H1 (cell line): ENCODE results near the gene ZNF610. TPM values are rescaled to one million over a fixed set of nuclear protein-coding genes. Genes with fewer than 3 reads are reported as not detected.

Experiments used
- CTCF ChIA-PET: fragments of 300-600 bp; sonication (Branson Sonifier 250); formaldehyde crosslinking; loops from one replicate; lab custom pipeline; 2021; ENCODE audit not compliant: partially characterized antibody; lab: Charles Lee
- POLR2A ChIA-PET: fragments of 300-600 bp; sonication (Branson Sonifier 250); formaldehyde crosslinking; loops from one replicate; lab custom pipeline; 2021; ENCODE audit warnings: inconsistent platforms; ENCODE audit not compliant: partially characterized antibody; lab: Charles Lee
- DNase-seq, 2 experiments: peaks; one replicate each; pipeline versions ENCODE4 v3.0.0 to v3.0.0-alpha.2; 2010 to 2022; ENCODE audit warnings: low spot score in 2 of 2, low read depth in 1 of 2, mixed read lengths in 1 of 2
- FAIRE-seq: peaks from 2 replicates; lab custom pipeline; 2011; peaks lifted over from hg19 to GRCh38; lab: Jason Lieb, UNC
- H2AFZ ChIP-seq: 2 replicates; pipeline ENCODE4 v1.8.1; 2012; ENCODE audit warnings: low read length, inconsistent platforms
- H2AK5ac ChIP-seq: 2 replicates; pipeline ENCODE4 v1.6.1; 2013; ENCODE audit warnings: low read depth, low read length
- H2BK120ac ChIP-seq: replicated peaks from 2 replicates; pipeline ENCODE3; 2013; ENCODE audit warnings: low read depth, low read length, inconsistent platforms
- H2BK12ac ChIP-seq: 2 replicates; pipeline ENCODE4 v1.6.1; 2013; ENCODE audit warnings: low read depth, low read length
- H2BK15ac ChIP-seq: 2 replicates; pipeline ENCODE4 v1.6.1; 2013; ENCODE audit warnings: low read length
- H2BK20ac ChIP-seq: 2 replicates; pipeline ENCODE4 v1.6.1; 2013; ENCODE audit warnings: low read length
- H2BK5ac ChIP-seq: 2 replicates; pipeline ENCODE4 v1.6.1; 2013; ENCODE audit warnings: low read depth, low read length
- H3K14ac ChIP-seq: 2 replicates; pipeline ENCODE4 v1.6.1; 2013; ENCODE audit warnings: inconsistent platforms; ENCODE audit not compliant: insufficient read length
- H3K18ac ChIP-seq: 2 replicates; pipeline ENCODE4 v1.6.1; 2013; ENCODE audit warnings: low read length; ENCODE audit errors: extremely low read depth
- H3K23ac ChIP-seq: 2 replicates; pipeline ENCODE4 v1.6.1; 2013; ENCODE audit warnings: inconsistent platforms; ENCODE audit not compliant: insufficient read length
- H3K23me2 ChIP-seq: 2 replicates; pipeline ENCODE4 v1.6.1; 2013; ENCODE audit warnings: low read depth, low read length
- H3K27ac ChIP-seq: 2 replicates; pipeline ENCODE4 v1.6.1; 2011; ENCODE audit warnings: low read depth, low read length, inconsistent platforms
- H3K27me3 ChIP-seq, 4 experiments: replicated peaks in 1 of 4; 1 replicate in 1 of 4; 2 replicates in 3 of 4; pipeline versions ENCODE4 v1.6.1 to v1.8.1; 2011 to 2013; ENCODE audit warnings: low read length in 3 of 4, mild to moderate bottlenecking in 3 of 4, inconsistent platforms in 2 of 4, mixed read lengths in 2 of 4, moderate library complexity in 1 of 4; ENCODE audit not compliant: control insufficient read depth in 3 of 4, insufficient read depth in 3 of 4; ENCODE audit errors: extremely low read depth in 1 of 4
- H3K36me3 ChIP-seq, 4 experiments: 2 replicates each; pipeline versions ENCODE4 v1.6.1 to v1.8.1; 2011 to 2013; ENCODE audit warnings: mild to moderate bottlenecking in 4 of 4, low read length in 3 of 4, moderate library complexity in 2 of 4, control low read depth in 1 of 4, inconsistent platforms in 1 of 4; ENCODE audit not compliant: insufficient read depth in 4 of 4, control insufficient read depth in 2 of 4
- H3K4ac ChIP-seq: replicated peaks from 2 replicates; pipeline ENCODE3; 2013; ENCODE audit warnings: low read length, low read depth, mixed read lengths, inconsistent platforms; ENCODE audit not compliant: insufficient read length
- H3K4me1 ChIP-seq, 4 experiments: replicated peaks in 1 of 4; 1 replicate in 1 of 4; 2 replicates in 3 of 4; pipeline versions ENCODE4 v1.6.1 to v1.8.1; 2011 to 2013; ENCODE audit warnings: low read length in 3 of 4, inconsistent platforms in 2 of 4, mixed read lengths in 1 of 4; ENCODE audit not compliant: insufficient read depth in 4 of 4, control insufficient read depth in 3 of 4
- H3K4me2 ChIP-seq, 2 experiments: 2 replicates each; pipeline versions ENCODE4 v1.6.1 to v1.8.1; 2011 to 2013; ENCODE audit warnings: low read depth in 2 of 2, low read length in 2 of 2, control low read depth in 1 of 2, inconsistent platforms in 1 of 2, mild to moderate bottlenecking in 1 of 2; ENCODE audit not compliant: insufficient read depth in 1 of 2
- H3K4me3 ChIP-seq, 4 experiments: fragments of 200-600, 300-600 bp in 1 of 4; sonication (generic), shearing (Covaris generic), sonication (Bioruptor Twin) in 1 of 4; 2 replicates each; pipeline versions ENCODE4 v1.5.1 to v1.8.1; 2011 to 2016; ENCODE audit warnings: low read length in 4 of 4, low read depth in 3 of 4, control low read depth in 2 of 4, inconsistent platforms in 2 of 4, mild to moderate bottlenecking in 2 of 4, mixed read lengths in 1 of 4, moderate library complexity in 1 of 4; ENCODE audit not compliant: insufficient read depth in 2 of 4; ENCODE audit errors: extremely low read depth in 1 of 4
- H3K56ac ChIP-seq: replicated peaks from 2 replicates; pipeline ENCODE3; 2013; ENCODE audit warnings: low read depth, mild to moderate bottlenecking, mixed read lengths, low read length, inconsistent platforms; ENCODE audit not compliant: insufficient read length
- H3K79me1 ChIP-seq: 2 replicates; pipeline ENCODE4 v1.6.1; 2013; ENCODE audit warnings: low read depth, low read length, control low read depth
- H3K79me2 ChIP-seq, 2 experiments: 2 replicates each; pipeline versions ENCODE4 v1.6.1 to v1.8.1; 2012 to 2013; ENCODE audit warnings: low read length in 2 of 2, mild to moderate bottlenecking in 2 of 2, inconsistent platforms in 1 of 2; ENCODE audit not compliant: insufficient read depth in 2 of 2, control insufficient read depth in 1 of 2
- H3K9ac ChIP-seq, 4 experiments: replicated peaks in 1 of 4; 1 replicate in 1 of 4; 2 replicates in 3 of 4; pipeline versions ENCODE4 v1.6.1 to v1.8.1; 2011 to 2013; ENCODE audit warnings: low read depth in 3 of 4, low read length in 3 of 4, control low read depth in 2 of 4, mild to moderate bottlenecking in 2 of 4, moderate library complexity in 2 of 4, inconsistent platforms in 1 of 4; ENCODE audit errors: extremely low read depth in 1 of 4
- H3K9me3 ChIP-seq, 2 experiments: 2 replicates each; pipeline versions ENCODE4 v1.6.1 to v1.8.1; 2012 to 2013; ENCODE audit warnings: mild to moderate bottlenecking in 2 of 2, moderate library complexity in 2 of 2, control low read depth in 1 of 2, inconsistent platforms in 1 of 2, low read depth in 1 of 2, low read length in 1 of 2, mixed read lengths in 1 of 2; ENCODE audit not compliant: insufficient read depth in 2 of 2
- H4K20me1 ChIP-seq, 2 experiments: replicated peaks in 1 of 2; 2 replicates each; pipeline versions ENCODE3 to v1.8.1; 2011 to 2013; ENCODE audit warnings: inconsistent platforms in 2 of 2, low read length in 2 of 2, mild to moderate bottlenecking in 1 of 2; ENCODE audit not compliant: insufficient read depth in 2 of 2, control insufficient read depth in 1 of 2
- H4K5ac ChIP-seq: 2 replicates; pipeline ENCODE4 v1.6.1; 2013; ENCODE audit warnings: low read length, low read depth, mixed read lengths, inconsistent platforms; ENCODE audit not compliant: insufficient read length
- H4K8ac ChIP-seq: 2 replicates; pipeline ENCODE4 v1.8.0; 2013; ENCODE audit warnings: mild to moderate bottlenecking, moderate library complexity, low read length, inconsistent platforms; ENCODE audit not compliant: insufficient read depth; ENCODE audit errors: extremely low read depth
- H4K91ac ChIP-seq: replicated peaks from 2 replicates; pipeline ENCODE3; 2013; ENCODE audit warnings: low read length, mixed read lengths, inconsistent platforms; ENCODE audit not compliant: insufficient read length
- BRCA1 ChIP-seq: IDR thresholded peaks from 2 replicates; pipeline ENCODE4 v1.6.1; 2012; ENCODE audit warnings: low read depth, low read length, improper control_type of control experiment
- CHD2 ChIP-seq: IDR thresholded peaks from 2 replicates; pipeline ENCODE4 v1.6.1; 2012; ENCODE audit warnings: low read length, improper control_type of control experiment
- EP300 ChIP-seq, 2 experiments: IDR thresholded peaks; 1 replicate in 1 of 2; 2 replicates in 1 of 2; pipeline ENCODE4 v1.6.1; 2011 to 2012; ENCODE audit warnings: low read depth in 2 of 2, low read length in 2 of 2, mild to moderate bottlenecking in 2 of 2, borderline replicate concordance in 1 of 2, inconsistent platforms in 1 of 2, moderate library complexity in 1 of 2
- JUN ChIP-seq: IDR thresholded peaks from 2 replicates; pipeline ENCODE4 v1.6.1; 2011; ENCODE audit warnings: low read depth, mild to moderate bottlenecking, improper control_type of control experiment, low read length
- KDM1A ChIP-seq: fragments of 200-600, 300-600 bp; sonication (generic); IDR thresholded peaks from 2 replicates; pipeline ENCODE4 v1.7.1; 2016; ENCODE audit warnings: mild to moderate bottlenecking, low read length, borderline replicate concordance
- PHF8 ChIP-seq: fragments of 200-600 bp; sonication (generic); conservative IDR thresholded peaks from 2 replicates; pipeline ENCODE4 v1.7.1; 2012; ENCODE audit warnings: low read depth, mild to moderate bottlenecking, inconsistent platforms, low read length, moderate library complexity
- SAP30 ChIP-seq: fragments of 300-600 bp; sonication (generic); IDR thresholded peaks from 2 replicates; pipeline ENCODE4 v1.7.1; 2012; ENCODE audit warnings: low read length, moderate library complexity, mild to moderate bottlenecking, inconsistent platforms; ENCODE audit not compliant: insufficient read depth, insufficient replicate concordance
- SRF ChIP-seq: IDR thresholded peaks from 2 replicates; pipeline ENCODE4 v1.6.1; 2011; ENCODE audit warnings: mild to moderate bottlenecking, low read depth, low read length, moderate library complexity
- SUZ12 ChIP-seq: fragments of 200-600 bp; sonication (generic); IDR thresholded peaks from 2 replicates; pipeline ENCODE4 v1.6.1; 2012; ENCODE audit warnings: mild to moderate bottlenecking, inconsistent platforms, low read length, moderate library complexity, mixed read lengths
- TAF1 ChIP-seq: IDR thresholded peaks from 2 replicates; pipeline ENCODE4 v1.6.1; 2011; ENCODE audit warnings: mild to moderate bottlenecking, low read depth, low read length
- TBP ChIP-seq: IDR thresholded peaks from 2 replicates; pipeline ENCODE4 v1.6.1; 2011; ENCODE audit warnings: low read depth, low read length, improper control_type of control experiment
- ZNF274 ChIP-seq: IDR thresholded peaks from 2 replicates; pipeline ENCODE4 v1.7.0; 2012; ENCODE audit warnings: low read length, borderline replicate concordance; ENCODE audit errors: extremely low read depth
- WGBS, 2 experiments: shearing (Covaris generic) in 1 of 2; methylation state at CpG; one replicate each; pipeline versions ENCODE4 v1.1.6 to v1.1.7; 2013 to 2015; ENCODE audit warnings: low lambda C conversion rate in 2 of 2, mixed read lengths in 2 of 2, inconsistent platforms in 1 of 2, low coverage in 1 of 2, missing lambda C conversion rate in 1 of 2; ENCODE audit not compliant: insufficient replicate concordance in 2 of 2, insufficient coverage in 1 of 2, insufficient read length in 1 of 2; ENCODE audit errors: extremely low coverage in 1 of 2, missing lambda C conversion rate in 1 of 2; 5-methylcytosine and 5-hydroxymethylcytosine counted together
- polyA plus RNA-seq, 7 experiments: library from polyadenylated mRNA; depleted of rRNA in 3 of 7; stranded (reverse) in 5 of 7; unstranded in 2 of 7; fragments of >200 nt in 5 of 7; fragments of 200-250 nt in 2 of 7; gene quantifications; 1 replicate in 5 of 7; 2 replicates in 1 of 7; 4 replicates in 1 of 7; pipeline versions ENCODE4 v1.2.1 to v1.2.3, GENCODE V29; 2011 to 2013; ENCODE audit warnings: missing spikeins in 2 of 7, mixed read lengths in 2 of 7
- total RNA-seq: library from RNA; stranded (reverse); fragmentation: NEBNext Ultra II Directional; extraction: Animal tissue kit (Norgen Biotek cat#: 25700); gene quantifications from 2 replicates; pipeline ENCODE4 v1.2.1, GENCODE V29; 2021
- TF ChIP-seq, protein P1 (sequence below): IDR thresholded peaks from 2 replicates; pipeline ENCODE4 v1.6.1; 2012; ENCODE audit warnings: low read length, inconsistent platforms

The ZNF610 gene
- total and polyA plus RNA-seq, 2 of the 8 experiments (the other 6 are each of a cell fraction or from before 2014, with no cell fraction given) = 2.4 to 5.4 TPM

GRCh38 chr19:52291781-52292180 is 44.3 kb upstream of the ZNF610 start:
- Histone ChIP-seq H2BK5ac (no peak overlapping the region), H3K9me3 (no peaks in the 10 kb centered on the region), H3K79me2 (no peaks in the 10 kb centered on the region), H3K23me2 (peaks cover 2% of the 10 kb centered on the region; the same call in 1 of the 2 replicates), H3K18ac (no peak overlapping the region), H3K27ac (no peak overlapping the region), H2BK15ac (no peak overlapping the region), H4K5ac (no peak overlapping the region), H4K91ac (no peak overlapping the region), H3K9ac (no peak overlapping the region), H3K36me3 (peaks cover 0 to 43% (median 22%) of the 10 kb centered on the region in 4 experiments; a peak in 7 of 8 replicates), H3K4me1 (no peaks in the 10 kb centered on the region), H2AK5ac (no peak overlapping the region), H3K23ac (no peak overlapping the region), H3K4ac (no peak overlapping the region), H4K20me1 (peaks cover 0 to 7% of the 10 kb centered on the region in 2 experiments), H4K8ac (no peak overlapping the region), H2BK20ac (no peak overlapping the region), H3K79me1 (no peaks in the 10 kb centered on the region), H2AFZ (no peak overlapping the region), H3K4me3 (no peak overlapping the region), H3K56ac (no peak overlapping the region), H2BK12ac (no peak overlapping the region), H3K27me3 (no peaks in the 10 kb centered on the region), H2BK120ac (no peak overlapping the region), H3K14ac (no peak overlapping the region), H3K4me2 (no peak overlapping the region)
- CTCF ChIA-PET = no interaction called here
- 94% methylated on average over 3 of the region's 3 CpGs; no CpG with 5 or more reads in 1 of the 2 experiments for WGBS, 2 experiments
- FAIRE-seq (no peak), DNase-seq (no peak)
- POLR2A ChIA-PET = interaction anchor here (0.6 to 1.3 kb wide), 4 partner anchors 14 to 712 kb away, joined by 3 to 6 read pairs (median 3); no protein-coding TSS in a partner anchor
- TF ChIP-seq CHD2 (no peak), ZNF274 (no peak), KDM1A (no peak), SUZ12 (no peak), SRF (no peak), EP300 (IDR thresholded peaks at IDR 0.05; ENCODE audit: borderline replicate concordance in 1 of 2, low read depth in 2 of 2, low read length in 2 of 2) (no peak), BRCA1 (no peak), PHF8 (no peak), TBP (no peak), TAF1 (no peak), JUN (no peak), SAP30 (no peak)
- TF ChIP-seq, protein P1, sequence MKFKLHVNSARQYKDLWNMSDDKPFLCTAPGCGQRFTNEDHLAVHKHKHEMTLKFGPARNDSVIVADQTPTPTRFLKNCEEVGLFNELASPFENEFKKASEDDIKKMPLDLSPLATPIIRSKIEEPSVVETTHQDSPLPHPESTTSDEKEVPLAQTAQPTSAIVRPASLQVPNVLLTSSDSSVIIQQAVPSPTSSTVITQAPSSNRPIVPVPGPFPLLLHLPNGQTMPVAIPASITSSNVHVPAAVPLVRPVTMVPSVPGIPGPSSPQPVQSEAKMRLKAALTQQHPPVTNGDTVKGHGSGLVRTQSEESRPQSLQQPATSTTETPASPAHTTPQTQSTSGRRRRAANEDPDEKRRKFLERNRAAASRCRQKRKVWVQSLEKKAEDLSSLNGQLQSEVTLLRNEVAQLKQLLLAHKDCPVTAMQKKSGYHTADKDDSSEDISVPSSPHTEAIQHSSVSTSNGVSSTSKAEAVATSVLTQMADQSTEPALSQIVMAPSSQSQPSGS = no peak
